Measurements from ENCODE around the gene LITAF.
"Not testable (repeated sequence)": the region's sequence is repeated elsewhere in the genome, so short reads cannot be mapped to it uniquely, and the experiment has no call there.

DNA sequence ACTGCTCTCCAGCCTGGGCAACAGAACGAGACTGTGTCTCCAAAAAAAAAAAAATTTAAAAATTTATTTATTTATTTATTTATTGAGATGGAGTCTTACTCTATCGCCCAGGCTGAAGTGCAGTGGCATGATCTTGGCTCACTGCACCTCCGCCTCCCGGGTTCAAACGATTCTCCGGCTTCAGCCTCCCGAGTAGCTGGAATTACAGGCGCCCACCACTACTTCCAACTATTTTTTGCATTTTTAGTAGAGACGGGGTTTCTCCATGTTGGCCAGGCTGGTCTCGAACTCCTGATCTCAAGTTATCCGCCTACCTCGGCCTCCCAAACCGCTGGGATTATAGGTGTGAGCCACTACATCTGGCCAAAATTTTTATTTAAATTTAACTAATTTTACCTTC, 73.4 kb downstream of the LITAF start:
- TF ChIP-seq, protein P1, sequence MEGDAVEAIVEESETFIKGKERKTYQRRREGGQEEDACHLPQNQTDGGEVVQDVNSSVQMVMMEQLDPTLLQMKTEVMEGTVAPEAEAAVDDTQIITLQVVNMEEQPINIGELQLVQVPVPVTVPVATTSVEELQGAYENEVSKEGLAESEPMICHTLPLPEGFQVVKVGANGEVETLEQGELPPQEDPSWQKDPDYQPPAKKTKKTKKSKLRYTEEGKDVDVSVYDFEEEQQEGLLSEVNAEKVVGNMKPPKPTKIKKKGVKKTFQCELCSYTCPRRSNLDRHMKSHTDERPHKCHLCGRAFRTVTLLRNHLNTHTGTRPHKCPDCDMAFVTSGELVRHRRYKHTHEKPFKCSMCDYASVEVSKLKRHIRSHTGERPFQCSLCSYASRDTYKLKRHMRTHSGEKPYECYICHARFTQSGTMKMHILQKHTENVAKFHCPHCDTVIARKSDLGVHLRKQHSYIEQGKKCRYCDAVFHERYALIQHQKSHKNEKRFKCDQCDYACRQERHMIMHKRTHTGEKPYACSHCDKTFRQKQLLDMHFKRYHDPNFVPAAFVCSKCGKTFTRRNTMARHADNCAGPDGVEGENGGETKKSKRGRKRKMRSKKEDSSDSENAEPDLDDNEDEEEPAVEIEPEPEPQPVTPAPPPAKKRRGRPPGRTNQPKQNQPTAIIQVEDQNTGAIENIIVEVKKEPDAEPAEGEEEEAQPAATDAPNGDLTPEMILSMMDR (IDR thresholded peaks at IDR 0.05) = not testable (repeated sequence)
- not testable (repeated sequence) for TF ChIP-seq POLR2AphosphoS5 (IDR thresholded peaks at IDR 0.05)

Data from gastroesophageal sphincter (tissue), 3 donors.